Ammon's horn (tissue), 1 donor: ENCODE data around the gene AKAP6.

Source experiments
- DNase-seq: peaks from one replicate; pipeline ENCODE4 v3.0.0-alpha.2; 2016; ENCODE audit warnings: low spot score

The AKAP6 gene

DNA sequence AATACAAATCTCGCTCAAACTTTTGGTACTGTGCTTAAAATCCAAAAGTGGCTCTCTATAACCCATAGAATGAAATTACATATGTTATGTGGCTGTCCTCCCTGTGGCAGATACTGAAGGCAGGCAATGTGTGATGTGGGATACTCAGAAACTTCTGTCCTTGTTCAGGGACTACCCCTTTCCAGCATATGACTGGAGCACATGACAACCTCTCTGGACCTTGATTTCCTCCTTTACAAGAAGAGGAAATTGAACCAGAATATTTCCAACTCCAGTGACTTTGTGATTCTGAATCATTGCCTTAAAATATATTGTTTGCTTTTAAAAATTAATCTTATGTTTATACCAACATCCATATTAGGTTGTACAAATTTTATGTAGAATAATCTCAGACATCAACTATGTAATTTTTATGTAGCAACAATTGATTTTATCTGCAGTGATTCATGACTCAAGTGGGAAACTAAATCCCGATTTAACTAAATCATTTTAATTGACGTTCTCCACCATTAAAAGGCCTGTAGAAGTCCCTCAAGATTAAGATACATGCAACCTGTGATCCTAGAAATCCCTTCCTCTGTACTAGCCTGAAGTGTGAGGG lies 162.4 kb downstream of the AKAP6 start:
- no peak for DNase-seq

DNA sequence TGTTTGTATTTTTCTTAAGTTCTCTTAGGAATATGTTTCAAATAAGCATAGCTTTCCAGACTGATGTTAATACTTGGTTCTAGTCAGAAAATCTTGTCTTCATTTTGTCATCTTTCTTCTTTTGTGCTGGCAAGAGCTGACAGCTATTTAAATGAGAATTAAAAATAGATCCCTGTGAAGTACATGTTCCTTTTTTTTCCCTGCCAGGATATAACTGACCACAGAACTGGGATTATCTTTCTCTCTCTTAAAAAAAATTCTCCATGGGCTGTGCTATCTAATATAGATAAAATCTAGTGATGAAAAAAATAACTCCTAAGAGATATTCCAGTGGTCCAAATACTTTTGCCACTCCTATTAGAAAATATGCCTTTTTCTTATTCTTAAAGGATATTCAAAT lies 163.4 kb downstream of the AKAP6 start:
- no peak for DNase-seq

DNA sequence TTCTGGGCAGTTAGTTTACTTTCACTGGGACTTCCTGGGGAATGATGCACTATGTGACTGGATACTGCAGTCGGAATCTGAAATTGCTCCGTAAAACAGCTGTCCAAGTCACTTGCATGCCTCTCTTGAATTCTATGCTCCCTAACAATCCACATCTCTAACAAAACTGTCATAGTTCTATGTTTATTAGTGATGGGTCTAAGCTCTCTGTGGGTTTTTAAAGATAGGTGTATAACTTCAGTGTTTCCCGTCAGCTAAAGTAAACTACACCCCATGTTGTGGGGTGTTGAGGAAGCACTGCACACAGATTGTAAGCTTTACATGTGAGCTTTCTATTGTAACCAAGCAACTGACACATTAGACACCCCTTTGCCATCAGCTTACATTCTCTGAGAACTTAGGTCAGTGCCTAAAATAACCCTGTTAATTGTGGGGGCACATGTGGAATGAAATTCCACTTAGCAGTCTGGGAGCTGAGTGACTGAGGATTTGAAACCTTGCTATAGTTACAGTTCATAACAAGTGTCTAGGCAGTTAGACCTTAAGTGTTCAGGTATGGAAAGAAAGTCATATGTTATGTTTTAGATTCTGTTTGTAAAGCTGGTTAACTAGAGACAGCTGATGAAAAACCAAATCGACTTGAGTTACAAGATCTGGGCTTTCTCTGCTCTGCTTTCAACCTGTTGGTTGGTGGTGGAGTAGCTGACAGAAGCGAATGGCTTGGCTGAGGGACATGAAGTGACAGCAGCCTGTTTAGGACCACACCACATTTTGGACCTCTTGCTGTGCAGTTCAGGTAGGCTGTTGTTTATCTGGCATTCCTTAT lies 165.7 kb downstream of the AKAP6 start:
- peak; percentile 42 for DNase-seq

GRCh38 chr14:32495435-32495734 lies 166.3 kb downstream of the AKAP6 start:
- DNase-seq: no peak

DNA sequence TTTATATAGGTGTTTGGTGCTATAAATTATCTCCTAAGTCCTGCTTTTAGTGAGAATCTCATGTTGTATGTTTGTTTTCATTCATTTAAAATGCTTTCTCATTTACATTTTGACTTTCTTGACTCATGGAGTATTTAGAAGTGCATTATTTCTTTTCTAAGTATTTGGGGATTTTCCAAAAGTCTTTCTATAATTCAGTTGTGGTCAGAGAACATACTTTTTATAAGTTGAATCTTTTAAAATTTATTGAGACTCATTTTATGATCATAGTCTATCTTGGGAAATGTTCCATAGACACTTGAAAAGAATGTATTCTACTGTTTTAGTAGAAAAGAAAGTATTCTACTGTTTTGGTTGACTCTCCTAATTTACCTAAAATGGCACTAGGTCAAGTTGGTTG lies 168.2 kb downstream of the AKAP6 start:
- DNase-seq: no peak

- peak; percentile 28 for DNase-seq
Observed at GRCh38 chr14:32507029-32507984, 178.2 kb downstream of the AKAP6 start.

DNA sequence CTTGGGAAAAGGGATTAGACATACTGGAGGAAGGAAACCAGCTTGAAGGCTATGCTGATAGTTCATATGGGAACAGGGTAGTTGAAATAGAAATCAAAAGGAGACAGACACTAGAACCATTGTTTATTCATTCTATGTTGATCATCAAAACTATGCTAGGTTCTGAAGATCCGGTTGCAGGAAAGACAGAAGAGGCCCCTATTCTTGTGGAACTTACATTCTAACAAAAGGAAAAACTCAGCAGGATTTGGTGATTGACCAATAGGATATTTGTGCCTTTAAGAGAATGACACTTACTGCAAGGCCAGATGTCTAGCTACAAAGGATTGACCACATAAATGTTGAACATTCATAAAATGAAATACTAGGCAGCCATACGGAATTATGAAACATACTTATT lies 179.2 kb downstream of the AKAP6 start:
- peak; percentile 36 for DNase-seq

DNA sequence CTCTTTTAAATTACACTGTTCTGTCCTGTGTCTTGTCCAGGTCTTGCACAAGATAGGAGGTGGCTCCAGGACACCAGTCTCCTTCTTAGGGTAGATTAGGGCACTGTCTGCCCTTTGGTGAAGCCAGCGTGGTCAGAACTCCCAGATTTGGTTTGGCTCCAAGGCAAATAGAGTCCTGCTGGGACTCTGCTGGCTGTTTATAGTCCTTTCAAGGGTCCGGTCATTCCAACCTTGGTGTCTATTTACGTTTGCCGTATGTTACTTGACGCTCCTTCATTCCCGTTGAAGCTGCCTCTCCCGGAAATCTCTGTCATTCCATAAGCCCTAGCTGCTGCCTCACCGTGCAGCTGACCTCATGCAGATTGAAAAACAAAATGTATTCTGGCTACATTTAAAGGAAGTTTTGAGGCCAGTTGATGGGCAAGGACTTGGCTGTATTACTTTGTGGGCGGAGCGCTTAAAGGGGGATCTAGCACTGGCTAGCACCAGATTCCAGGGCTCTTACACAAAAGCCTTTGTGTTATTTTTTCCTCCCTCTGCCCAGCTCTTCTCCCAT lies 180.6 kb downstream of the AKAP6 start:
- DNase-seq: peak; percentile 96

- no peak for DNase-seq
Observed at GRCh38 chr14:32510815-32511214, 181.7 kb downstream of the AKAP6 start.

DNA sequence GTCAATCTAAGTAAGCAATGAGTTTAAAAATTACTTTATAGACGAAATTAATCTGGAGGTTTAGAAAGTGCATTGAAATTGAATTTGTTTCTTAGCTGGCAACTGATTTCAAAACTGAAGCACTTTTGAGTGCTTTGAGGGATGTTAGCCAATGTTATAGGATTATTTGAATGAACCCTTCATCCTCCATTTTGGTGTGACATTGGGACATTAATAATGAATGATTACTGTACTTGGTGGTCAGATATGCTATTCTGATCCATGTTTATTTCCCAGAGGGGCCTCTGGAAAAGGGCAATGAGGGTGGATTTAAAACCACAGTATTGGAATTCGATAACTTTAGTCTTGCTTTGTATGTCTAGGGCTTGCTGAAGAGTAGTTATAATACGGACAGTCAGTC lies 183.2 kb downstream of the AKAP6 start:
- DNase-seq: no peak

DNA sequence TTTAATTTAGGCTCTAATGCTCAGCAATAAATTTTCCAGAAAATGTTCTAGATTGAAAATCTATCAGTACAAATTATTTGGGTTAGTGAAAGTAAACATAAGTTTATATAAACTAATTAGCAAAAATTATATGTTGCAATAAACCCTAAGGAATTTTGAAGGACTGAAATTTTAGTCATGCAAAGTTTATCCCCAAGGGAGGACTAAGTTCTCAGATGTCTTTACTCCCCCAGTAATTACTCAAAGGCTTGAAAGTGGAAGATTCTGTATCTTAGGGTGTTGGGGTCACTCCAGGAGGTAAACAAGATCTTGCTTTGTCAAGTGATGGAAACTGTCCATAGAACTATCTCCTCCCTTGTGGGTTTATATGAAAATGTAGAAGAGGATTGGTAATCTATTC lies 183.7 kb downstream of the AKAP6 start:
- DNase-seq: no peak

DNA sequence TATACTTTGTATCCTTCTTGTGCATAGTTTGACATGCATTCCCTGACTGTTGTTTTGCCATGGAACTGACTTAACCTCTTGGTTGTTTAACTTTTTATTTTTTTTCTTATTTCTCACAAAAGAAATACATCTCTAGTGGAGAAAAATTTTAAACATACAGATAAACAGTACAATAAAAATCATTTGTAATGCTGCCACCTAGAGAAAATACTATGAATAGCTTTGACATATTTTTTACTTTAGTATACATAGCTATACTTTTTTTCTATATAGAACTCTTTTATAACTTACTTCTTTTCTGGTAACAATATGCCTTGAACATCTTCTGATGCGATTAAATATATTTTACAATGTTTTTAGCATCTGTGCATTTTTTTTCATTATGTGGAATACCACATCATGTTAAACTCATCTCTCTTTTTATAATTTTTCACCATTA lies 184.5 kb downstream of the AKAP6 start:
- DNase-seq: no peak

DNA sequence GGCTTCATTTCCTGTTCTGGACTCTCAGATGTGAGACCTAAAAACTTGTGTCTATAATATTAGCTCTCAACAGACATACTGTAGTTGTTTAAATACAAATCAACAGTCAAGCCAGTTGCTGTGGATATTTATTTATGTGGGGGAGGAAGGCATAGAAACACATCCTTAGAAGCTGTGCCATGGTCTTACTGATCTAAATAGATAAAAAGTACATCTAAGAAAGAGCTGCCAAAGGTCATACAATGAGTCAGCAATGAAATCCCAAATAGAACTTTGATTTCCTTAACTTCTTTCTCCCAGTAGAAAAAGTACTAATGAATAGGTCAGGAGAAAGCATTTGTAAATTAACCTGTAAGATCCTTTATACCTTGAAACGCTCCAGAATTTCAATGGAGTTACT lies 185.1 kb downstream of the AKAP6 start:
- DNase-seq: no peak

DNA sequence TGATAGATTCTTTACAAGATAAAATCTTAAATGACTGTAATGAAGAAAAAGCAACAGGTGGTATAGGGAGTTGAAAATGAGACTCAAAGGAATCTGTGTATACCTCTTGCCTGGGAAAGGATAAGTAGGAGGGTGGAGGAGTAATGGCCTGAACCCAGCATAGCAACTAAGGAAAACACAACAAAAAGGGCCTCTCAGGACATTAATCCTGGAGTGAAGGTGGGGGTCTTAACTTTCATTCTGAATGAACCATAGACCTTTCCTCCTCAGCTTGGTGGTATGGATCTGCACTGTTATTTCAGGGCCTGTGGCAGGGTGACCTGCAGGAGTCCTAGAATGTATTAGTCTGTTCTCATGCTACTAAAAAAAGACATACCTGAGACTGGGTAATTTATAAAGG lies 185.6 kb downstream of the AKAP6 start:
- no peak for DNase-seq

- peak; percentile 24 for DNase-seq
Observed at GRCh38 chr14:32524609-32525375, 195.7 kb downstream of the AKAP6 start.

- DNase-seq: no peak
Observed at GRCh38 chr14:32525591-32525990, 196.5 kb downstream of the AKAP6 start.

DNA sequence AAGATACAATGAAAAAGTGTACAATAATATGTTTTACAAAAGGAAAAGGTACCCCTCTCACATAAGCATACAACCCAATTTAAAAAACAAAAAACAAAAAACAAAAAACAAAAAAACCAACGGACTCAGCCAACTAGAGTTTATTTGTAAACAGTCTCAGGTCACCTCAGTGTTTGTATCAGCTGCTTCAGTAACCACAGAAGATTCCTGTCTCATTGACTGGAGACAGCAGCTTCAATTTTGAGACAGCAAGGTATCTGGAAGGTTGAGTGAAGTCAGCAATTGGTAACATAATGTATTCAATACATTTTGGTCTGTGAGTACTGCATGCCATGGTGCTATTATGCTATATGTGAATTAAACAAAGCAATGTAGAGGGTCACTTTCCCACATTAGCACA lies 201.7 kb downstream of the AKAP6 start:
- no peak for DNase-seq

DNA sequence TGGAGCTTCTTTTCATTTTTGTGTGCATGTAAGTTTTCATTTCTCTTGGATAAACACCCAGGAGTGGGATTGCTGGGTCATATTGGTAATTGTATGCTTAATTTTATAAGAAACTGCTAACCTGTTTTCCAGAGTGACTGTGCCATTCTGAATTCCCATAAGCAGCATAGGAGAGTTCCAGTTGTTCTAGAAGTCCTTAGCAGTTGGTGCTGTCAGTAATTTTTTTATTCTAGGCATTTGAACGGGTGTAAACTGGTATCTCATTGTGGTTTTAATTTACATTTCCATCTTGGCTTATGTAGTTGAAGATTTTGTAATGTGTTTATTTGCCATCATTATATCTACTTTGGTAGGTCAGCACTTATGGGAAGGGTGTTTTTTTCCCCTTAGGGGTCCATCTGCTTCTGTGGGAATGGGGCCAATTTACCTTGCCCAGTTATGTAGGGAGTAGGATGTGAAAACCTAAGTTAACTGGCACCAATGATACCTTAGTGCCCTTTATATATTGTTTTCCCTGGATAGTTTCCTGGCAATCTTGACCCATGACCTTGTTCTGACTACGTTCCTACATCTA lies 202.9 kb downstream of the AKAP6 start:
- DNase-seq: no peak

DNA sequence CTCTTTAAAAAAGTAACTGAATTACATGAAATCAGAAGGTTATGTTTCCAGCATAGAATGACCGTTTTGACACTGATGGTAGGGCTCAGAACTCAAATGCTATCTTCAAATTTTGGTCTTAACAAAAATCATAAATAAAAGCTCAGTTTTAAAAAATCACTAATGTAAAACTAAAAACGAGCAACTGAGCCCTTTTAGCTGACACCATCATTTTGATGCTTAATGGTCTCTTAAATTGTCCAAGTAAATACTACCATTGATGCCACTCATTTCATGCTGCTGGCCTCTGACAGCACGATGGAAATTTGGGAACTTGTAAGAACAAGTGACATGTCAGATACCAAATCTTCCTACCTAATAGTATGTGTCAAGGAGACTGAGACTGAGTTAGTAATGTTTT lies 205.0 kb downstream of the AKAP6 start:
- no peak for DNase-seq

DNA sequence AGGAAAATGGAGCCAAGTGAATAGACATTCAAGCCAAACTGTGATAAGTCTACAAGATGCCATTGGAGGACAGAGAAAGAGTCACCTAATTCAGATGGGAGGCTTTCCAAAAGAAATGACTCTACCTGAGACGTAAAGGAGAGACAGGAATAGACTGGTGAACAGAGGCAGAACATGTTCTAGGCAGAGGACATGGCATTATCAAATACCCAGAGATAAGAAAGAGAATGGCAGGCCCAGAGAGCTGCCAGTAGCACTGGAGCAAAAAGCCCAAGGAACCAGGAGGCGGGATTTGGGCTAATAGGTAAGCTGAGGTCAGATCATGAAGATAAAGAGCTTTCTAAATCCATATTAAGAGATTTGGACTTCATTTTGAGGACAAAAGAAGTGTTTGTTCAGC lies 207.1 kb downstream of the AKAP6 start:
- DNase-seq: no peak

- DNase-seq: no peak
Observed at GRCh38 chr14:32537166-32537565, 208.1 kb downstream of the AKAP6 start.
